ENCODE measurements around the gene CCDC180.

DNA sequence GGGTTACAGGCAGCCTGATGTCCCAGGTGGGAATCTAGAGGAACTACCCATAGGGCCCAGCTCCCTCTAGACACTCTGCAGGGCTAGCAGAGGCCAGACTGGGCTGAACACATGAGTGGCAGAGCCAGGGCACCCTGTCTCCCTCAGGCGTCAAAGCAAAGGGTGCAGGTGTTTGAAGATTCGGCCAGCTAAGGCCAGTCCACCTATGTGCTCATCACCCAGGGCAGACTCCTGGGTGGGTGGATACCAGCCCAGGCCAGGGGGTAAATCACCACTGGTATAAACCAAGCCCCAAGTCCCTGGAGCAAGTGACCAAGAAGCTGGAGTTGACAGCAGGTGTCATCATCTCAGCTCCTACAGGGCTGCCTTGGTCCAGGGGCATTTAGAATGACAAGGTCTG, 3.4 kb downstream of the CCDC180 start:
- TF ChIP-seq CTCF (IDR thresholded peaks at IDR 0.05): no peak
- TF ChIP-seq POLR2A (IDR thresholded peaks at IDR 0.05): no peak

All from lower leg skin (tissue), 3 donors.